Activated CD4-positive, alpha-beta T cell treated with anti-CD3 and anti-CD28 coated beads for 24 hours (primary cell): ENCODE data around the gene CLASP1.

ENCODE experiments used
- DNase-seq, 2 donors: peaks; one replicate each; pipeline ENCODE4 v3.0.0-alpha.2; 2020; ENCODE audit warnings: low read depth in 2 of 2

The CLASP1 gene

DNA sequence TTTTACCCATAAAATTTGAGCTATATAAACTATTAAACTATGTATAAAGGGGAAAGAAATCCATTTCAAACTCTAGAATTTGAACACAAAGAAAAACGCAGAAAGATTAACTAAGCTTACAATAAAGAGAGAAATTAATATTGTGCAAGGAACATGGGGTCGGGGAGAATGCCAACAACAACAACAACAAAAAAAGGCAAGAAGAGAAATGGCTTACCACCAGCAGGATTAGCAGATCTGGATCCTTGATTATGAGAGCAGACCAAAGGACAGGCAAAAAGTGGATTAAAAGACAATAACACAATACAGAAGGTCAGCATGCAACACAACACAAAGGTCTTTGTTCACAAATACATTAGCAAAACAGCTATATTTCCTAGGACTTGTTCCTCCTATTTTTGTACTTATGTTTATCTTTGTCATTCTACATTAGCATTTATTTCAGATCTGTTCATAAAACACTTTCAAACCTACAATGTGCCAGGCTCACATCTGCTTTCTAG lies 222.0 kb downstream of the CLASP1 start:
- DNase-seq, result no peak

DNA sequence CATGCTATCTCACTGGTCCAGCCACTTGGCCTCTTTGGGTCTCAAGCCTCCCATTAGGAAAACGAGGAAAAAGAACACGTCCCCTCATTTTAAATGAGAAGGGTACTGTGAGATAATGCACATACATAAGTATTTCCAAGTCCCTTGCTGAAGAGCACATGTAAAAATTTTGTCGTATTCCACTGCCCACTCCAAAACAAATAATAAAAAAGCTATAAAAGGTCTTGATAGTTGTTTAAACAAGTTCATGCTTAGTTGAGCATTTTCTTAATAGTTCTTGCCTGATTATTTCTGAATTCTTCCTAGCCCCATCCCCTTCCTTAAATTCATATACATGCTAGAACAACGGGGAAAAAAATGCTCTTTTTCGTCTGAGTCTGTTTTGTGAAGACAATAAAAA lies 228.8 kb downstream of the CLASP1 start:
- DNase-seq, result no peak

DNA sequence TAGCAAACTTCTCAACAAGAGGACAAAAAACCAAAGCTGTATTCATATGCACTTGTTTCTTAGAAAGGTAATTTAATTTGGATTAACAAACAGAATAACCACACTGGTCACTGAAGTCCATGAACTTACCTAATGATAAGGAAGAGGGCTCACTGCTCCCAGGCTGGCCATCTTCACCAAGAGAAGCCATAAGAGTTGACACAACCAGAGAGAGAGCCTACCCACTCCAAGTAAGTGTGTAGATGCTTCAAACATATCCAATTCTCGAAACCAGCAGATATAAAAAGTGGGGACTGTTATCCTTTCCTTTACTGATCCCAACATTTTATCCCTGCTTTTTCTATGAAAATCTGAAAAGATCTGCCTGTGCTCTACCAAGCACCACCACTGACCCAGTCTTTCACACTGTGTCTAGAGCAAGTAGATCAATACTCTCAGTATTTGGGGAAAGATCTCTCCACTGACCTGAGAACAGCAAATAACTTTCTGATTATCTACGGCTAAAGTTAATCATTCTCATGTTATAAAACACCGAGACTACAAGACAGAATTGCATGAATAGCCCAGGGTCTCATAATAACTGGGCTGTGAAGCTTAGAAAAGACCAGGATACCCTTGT lies 230.1 kb downstream of the CLASP1 start:
- no peak for DNase-seq

DNA sequence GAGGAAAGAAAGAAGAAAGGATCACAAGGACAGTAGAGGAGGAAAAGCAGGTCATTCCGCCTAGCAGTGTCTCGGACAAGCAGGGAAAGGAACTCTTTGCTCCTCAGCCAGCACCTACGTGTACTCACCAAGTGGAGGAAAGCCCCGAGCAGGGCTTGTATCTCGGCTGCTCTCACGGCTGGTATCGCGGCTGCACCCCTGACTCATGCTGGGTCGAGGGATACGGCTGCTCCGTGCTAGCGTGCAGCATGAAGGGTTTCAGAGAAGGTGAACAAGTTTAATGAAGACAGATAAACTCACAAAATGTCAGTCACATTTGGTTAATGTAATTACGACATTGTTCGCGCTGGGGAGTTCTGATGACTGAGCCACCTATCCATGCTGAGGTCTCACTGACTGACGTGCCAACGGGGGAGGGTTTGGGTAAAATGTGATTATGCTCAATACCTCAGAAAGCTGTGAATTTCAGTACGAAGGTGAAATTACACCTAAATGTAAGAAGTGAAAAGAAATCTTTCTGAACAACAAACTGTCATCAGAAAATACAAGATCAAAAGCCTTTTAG lies 230.7 kb downstream of the CLASP1 start:
- DNase-seq, result no peak

DNA sequence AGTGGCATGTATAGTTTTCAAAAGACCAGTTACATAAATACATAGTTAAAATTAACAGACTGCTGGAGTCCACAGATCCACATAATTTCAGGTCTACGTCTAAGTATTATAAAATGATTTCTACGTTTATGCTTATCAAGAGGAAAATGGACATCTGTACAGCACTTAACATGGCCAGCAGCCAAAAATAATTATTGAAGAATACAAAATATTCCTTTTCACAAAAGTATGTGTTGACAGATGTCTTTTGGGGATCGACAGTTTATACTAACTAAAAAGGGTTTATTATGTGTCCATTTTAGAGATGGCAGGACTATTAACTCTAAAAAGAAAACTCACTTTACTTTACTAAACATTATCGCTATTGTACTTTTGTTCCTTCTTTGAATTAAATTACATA lies 231.4 kb downstream of the CLASP1 start:
- no peak for DNase-seq

DNA sequence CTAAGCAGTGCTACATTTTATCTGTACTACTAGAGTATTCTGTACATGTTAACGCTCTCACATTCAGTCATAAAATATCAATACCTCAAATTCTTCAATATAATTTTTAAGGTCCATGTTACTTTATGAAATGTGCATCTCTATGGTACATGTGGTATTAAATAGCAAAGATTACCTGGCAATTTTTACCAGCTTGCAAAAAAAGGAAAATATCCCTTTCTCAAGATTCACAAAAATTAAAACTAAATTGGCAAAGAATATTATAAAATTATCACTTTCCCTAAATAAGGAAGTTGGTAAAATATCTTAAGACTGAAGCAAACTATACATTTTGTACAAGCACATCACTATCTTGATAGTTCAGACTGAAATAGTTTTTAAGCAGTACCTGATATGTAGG lies 233.5 kb downstream of the CLASP1 start:
- no peak for DNase-seq

DNA sequence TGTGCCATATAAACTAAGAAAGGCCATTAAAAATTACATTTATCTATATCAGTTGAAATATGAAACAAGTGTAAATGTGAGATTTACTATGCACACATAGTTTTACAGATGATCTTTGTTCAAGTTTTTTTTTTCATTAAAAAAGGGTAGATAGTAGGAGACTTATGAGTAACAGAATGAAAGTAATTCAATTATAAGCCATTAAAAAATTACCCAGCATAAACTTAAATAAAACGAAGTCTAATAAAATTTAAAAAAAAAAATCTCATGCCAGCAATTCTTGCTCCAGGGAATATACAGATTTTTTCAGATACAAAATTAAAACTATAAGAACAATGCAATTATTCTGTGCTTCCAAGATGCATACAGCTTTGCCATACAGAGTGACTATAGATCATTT lies 236.9 kb downstream of the CLASP1 start:
- no peak for DNase-seq

DNA sequence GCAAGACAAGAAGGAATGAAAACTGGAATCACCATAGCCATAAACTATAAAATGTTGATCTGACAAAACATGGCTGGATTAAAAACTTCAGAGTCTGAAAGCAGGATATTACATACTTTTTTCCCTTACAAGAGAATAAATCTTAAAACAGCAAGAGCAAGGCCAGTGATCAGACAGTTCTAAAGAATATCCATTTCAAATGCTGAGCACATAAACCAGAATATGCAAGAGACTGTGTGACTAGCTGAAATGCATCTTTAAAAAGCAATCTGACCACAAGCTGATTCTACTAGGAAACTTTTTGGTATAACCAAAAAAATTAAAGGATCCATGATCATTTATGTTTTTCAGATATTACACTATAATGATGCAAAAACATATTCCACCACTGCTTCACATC lies 239.3 kb downstream of the CLASP1 start:
- DNase-seq, result no peak

DNA sequence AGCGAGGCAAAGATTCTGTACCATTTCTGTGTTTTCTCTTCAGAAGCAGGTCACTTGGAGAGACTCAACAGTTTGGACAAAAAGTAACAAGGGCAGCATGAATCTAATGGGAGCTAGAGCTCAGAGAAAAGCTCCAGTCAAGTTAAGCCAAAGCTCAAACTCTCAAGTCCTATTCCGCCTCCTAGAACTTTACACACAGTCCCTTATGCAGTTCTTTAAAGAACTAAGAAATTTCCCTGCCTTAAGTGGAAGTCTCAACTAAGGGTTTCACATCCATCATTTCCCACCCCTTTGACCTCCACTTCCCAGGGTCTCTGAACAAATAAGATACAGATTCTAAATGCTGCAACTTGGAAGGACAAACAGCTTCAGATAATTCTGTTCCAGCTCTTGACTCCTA lies 239.9 kb downstream of the CLASP1 start:
- no peak for DNase-seq

DNA sequence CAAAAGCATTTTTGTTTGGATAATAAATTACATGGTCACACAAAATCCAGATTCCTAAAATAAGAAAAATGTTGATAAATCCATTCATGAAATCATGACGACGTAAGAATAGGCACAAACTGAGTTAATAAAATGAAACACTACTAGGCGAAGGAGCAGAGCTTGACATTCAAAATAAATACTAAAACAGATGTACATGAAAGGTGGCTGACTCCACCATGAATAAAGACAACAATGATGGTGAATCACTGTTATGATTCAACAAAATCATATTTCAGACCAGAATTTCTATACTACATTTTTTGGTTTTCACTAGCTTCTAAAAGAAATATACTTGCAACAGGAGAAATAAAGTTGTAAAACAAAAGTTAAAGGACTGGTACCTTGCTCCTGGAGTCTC lies 240.6 kb downstream of the CLASP1 start:
- no peak for DNase-seq

DNA sequence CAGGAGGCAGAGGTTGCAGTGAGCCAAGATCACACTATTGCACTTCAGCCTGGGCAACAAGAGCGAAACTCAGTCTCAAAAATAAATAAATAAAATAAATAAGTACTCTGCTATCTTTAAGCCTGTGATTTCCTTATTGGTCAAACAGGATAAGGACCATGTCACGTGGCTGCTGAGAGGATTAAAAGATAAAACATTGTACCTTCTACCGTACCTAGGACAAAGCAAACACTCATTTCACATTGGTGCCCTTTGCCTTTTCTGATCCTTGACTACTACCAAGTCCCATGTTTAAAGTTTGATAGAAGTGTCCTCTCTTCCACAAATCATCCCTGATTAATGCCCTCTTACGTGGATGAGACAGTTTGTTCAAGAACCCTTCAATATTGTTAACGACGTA lies 244.0 kb downstream of the CLASP1 start:
- DNase-seq, result no peak

DNA sequence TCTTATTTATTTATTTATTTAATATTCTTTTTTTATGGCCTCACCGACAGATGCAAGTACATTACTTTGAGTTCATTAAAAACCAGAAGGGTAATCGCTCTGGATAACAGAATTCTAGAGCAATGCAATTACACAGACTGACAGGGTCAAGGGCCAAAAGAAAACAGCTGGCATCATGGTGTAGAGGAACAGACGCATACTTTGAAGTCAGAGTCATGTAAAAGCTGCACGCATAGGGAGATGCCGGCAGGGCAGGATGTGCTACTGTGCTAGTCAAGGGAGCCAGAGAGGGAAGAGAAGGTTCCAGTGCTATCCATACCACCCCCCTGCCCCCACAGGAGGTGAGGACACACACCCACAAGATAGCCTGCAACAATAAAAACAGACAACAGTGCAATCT lies 249.1 kb downstream of the CLASP1 start:
- no peak for DNase-seq

DNA sequence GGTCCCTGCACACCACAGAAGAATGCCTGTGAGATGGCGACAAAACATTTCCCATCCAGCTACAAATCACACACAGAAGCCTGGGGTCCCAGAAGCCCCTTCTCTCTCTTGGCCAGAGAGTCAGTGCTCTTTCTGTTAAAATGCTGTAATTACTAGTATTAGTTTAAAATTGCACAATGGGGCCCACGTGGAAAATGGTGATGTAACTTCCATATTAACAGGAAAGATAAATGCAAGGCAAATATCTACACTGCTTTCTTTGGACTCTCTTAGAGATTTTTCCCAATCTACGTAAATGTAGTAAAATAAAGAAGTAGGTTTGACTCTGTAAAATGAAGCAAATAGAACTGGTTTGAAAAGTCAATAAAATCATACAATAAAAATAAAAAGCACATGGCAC lies 250.4 kb downstream of the CLASP1 start:
- DNase-seq, result no peak

DNA sequence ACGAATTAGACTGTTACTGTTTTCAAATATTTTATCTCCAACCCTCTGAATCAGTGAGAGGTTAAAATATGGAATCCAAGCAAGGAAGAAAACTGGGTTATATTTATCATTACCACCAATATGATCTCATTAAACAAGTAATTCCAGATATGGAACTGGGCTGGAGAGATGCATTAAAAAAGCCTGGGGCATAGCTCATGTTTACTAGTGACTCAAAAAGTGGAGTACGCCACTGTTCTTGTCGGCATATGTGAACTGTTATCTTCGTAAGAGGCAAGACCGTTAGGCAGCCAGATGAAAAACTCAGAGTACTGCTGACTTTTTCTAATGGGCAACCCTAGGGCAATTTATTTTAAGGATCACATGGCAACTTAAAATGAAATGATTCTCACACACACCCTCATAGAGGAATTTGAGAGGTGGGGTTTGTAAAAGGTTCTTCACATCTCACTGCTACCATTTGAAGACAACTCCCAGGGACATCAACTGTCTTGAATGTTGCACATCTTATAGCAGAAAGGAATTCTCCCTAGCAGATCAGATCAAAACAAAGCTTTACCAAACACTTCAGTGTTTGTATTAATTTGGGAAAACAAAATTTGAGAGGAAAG lies 259.1 kb downstream of the CLASP1 start:
- DNase-seq, result no peak

DNA sequence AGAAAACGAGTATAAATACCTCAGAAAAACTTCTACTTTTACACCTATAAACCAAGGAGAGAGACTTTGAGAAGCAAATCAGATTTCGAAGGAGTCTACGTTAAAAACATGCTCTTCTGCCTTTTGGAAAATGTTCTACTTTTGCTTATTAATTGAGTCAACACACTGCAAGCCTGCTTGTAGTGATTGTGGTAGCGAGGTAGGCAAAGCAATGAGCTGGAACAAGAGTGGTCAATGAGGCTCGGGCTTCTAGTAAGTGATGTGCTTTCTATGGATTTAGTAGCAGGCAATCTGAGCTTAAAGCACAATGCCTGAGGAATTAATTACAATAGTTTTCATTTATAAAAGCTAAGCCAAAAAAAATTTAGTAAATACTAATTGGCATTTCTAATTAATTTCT lies 260.9 kb downstream of the CLASP1 start:
- no peak for DNase-seq

DNA sequence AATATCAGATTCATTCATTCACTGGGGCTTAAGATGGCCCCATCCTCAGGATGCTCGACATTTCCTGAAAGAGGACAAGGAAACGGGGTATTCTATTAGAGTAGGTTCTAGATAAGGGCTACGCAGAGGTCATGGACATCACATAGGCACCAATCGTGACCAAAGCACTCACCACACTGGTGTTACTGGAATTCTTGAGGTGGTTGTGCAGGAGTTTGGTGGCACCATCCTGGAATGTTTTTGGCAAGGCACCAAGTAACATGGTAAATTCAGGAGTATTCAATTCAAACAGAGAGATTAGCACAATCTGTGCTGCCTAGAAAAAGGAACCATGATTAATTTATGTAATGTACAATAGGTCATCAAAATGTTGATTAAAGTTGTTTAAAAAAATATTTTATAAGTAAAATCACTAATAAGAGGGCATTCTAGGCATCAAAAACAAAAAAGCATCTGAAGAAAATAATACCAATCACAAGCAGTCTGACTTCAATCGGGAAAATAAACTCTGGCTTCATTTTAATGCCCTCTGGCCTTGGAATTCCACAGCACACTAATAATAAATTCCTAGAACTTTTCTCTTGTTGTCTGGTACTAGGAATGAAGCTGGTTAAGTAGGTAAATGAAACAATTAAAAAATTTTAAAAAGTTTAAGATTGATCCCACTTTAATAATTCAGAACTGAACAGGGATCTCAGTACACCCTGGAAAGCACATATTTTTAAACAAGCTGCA lies 261.5 kb downstream of the CLASP1 start:
- DNase-seq, result no peak

DNA sequence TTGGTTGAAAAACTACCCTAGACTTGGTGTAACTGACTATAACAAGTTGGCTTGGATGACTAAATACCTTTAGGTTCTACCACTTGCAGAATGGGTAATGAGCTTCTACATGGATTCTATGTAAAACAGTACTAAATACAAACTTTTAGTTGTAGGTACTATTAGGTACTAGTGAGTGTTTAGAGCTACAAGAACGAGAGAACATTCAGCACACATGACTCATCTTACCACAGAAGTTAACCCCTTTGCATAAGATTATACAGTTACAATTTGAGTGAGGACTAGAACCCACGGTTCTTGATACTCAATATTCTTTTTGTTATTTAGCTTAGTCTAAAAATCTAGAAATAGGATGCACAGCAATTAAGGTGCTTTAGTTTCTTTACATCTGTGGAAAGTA lies 262.6 kb downstream of the CLASP1 start:
- DNase-seq, result no peak

DNA sequence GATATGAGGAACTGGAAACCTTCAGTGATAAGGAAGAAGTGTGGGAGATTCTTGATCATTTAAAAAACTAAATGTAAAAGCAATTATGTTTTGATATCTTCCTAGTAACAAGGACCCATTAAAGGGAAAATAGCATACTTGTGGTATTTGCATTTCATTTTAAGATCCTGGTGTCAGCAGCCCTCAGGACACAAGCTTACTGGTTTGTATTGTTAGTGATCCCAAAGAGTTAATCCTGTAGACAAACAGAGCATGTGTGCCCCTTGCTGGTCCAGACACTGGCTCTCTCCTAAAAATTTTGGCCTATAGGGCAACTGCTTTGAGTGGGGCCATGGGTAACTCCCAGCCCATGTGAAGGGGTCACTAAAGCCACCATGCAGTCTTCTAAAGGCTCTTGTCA lies 263.2 kb downstream of the CLASP1 start:
- DNase-seq, result no peak

DNA sequence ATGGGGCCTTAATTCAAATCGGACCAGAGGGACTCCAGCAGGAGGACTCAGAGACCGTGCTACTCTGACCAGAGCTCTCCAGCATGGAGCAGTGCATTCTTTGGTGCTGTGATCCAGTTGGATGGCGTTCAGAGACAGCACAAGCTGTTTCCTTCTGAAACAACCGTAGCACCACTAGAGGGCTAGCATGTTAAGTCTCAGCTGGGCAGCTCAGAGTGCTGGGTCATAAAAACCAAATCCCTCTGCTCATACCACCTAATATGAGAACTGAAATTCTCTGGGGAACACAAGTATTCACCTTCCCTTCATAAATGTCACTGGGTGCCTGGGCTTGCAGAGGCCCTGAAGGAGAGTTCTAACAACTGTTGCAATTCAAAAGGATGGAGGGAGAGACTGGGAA lies 266.5 kb downstream of the CLASP1 start:
- no peak for DNase-seq

DNA sequence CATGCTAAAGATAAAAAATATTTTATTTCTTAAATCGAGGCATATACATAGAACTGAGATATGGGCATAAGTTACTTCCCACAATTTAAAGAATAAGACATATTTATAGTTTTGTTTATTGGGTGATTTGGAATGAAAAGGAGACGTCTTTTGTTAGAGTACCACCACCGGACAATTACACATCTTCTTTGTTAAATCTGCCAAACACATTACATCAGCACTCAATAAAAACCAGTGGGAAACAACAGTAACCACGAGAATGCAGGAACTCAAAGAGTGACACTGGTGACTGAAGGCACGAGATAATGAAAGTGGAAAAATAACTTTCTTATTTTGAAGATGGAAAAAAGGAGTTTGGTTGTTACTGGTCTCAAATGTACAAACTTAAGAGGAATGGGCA lies 271.6 kb downstream of the CLASP1 start:
- no peak for DNase-seq

DNA sequence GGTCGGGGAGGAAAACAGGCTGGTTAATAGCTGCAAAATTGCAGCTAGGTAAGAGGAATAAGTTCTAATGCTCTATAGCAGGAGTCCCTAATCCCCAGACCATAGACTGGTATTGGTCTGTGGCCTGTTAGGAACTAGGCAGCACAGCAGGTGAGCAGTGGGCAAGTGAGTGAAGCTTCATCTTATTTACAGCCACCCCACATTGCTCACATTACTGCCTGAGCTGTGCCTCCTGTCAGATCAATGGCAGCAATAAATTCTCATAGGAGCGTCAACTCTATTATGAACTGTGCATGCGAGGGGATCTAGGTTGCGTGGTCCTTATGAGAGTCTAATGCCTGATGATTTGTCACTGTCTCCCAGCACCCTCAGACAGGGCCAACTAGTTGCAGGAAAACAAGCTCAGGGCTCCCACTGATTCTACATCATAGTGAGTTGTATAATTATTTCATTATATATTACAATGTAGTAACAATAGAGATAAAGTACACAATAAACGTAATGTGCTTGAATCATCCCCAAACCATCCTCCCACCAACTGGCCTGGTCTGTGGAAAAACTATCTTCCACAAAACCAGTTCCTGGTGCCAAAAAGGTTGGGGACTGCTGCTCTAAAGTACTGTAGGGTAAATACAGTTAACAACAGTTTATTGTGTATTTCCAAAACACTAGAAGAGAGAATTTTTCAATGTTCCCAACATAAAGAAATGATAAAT lies 272.6 kb downstream of the CLASP1 start:
- DNase-seq, result no peak

DNA sequence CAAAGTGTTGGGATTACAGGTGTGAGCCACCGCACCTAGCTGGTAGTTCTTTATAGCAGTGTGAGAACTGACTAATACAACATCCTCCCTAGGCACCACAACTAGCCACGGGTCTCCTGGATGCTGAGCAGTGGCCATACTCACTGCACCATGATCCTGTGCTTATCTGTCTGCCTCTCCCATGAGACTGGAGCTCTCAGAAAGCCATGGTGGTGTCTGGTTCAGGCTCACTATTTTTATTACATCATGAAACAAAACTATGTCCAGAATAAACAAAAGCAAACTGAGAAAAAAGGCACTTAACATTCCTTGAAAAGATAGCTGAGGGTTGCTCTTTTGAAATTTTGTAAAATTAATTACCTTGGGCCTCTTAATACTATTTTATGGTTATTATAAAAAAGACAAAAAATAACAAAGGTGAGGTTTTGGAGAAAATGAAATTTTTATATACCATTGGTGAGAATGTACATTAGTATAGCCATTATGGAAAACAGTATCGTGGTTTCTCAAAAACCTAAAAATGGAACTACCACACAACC lies 273.6 kb downstream of the CLASP1 start:
- DNase-seq, result no peak
